ENCODE results near the gene C18orf32.
"Not testable (repeated sequence)": the region's sequence is repeated elsewhere in the genome, so short reads cannot be mapped to it uniquely, and the experiment has no call there.

The C18orf32 gene

GRCh38 chr18:49500201-49500921 is 13.3 kb upstream of the C18orf32 start:
- peak in 2 of 3 experiments; percentile 8 to 56 for DNase-seq

DNA sequence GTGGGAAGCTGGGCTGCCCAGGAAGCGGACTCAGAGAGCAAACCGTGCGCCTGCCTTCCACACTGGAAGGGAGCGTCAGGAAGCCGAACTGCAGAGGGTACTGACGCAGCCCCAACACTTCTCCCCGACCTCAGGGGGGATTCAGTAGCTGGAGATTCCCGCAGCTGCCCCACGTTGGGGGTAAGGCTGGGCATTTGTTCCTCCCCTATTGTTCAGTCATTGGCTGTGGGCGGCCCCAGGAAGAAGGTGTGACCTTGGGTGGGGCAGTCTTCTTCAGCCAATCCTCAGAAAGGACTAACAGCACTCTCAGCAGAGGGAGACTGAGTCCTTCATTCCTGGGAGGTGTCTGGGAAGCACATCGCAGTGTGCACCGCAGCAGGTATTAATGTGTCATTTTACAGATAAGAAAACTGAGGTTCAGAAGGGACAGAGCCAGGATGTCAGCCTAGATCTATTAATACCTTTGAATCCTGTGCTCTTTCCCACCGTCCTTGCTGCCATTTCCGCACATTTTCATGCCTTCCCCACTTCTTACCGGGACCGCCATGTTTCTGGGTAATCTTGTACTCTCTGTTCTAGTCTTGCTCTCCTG is 12.1 kb upstream of the C18orf32 start:
- no peak for DNase-seq

DNA sequence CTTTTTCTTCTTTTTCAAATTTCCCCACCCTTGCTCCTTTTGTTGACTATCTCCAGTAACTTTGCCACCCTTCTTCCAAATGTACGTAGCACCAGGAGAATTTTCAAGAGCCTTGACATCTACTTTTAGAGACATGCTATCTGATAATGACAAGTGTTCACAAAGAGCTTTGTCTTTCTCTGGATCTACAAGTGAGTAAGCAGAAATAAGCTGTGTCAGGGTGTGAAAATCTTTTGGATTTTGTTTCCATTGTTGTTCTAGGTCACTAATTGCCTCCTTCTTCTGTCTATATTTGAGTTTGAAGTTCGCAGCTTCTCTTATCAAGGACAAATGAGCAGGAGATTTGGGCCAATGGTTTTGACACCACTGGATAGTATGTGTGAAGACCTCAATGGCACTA is 8.4 kb upstream of the C18orf32 start:
- DNase-seq: no peak

- no peak for DNase-seq
Measured at GRCh38 chr18:49495076-49495475, 8.0 kb upstream of the C18orf32 start.

- DNase-seq: no peak
Measured at GRCh38 chr18:49494660-49495059, 7.6 kb upstream of the C18orf32 start.

DNA sequence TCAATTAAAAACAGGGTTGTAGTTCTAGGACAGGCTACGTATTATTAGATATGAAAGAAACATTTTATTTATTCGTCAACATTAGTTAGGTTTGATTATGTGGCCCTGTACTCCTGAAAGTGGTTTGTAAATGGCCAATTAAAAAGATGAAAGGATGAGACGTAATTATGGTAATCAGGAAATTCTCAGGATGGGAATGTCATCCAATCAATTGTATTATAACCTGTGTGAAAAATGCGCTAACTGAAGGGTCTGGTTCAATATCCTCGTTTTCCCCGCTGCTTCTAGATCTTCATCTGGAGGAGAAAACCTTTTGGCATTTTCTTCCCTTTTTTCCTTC is 5.6 kb upstream of the C18orf32 start:
- no peak for DNase-seq

- DNase-seq: peak; percentile 96 to 100 (median 98)
Measured at GRCh38 chr18:49491857-49492693, 5.0 kb upstream of the C18orf32 start, which contains the start of gene RPL17. RPL17 (minus strand) TSS chr18:49492465.

DNA sequence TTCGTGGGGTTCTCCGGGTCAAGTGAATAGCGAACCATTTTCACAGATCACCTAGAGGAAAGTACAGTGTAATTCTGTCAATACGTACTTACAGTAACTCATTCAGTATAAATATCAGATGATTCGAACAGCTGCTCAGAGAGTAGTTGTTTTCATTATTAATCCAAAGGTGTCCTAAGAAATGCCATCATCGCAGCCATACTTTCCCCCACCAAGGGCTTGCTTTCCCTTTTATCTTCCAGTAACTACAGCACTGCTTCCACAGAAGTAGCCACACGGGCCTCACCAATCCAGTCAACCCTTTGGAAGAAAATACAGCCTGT is 4.5 kb upstream of the C18orf32 start:
- DNase-seq: no peak

- DNase-seq: no peak
Measured at GRCh38 chr18:49490246-49490762, 3.3 kb upstream of the C18orf32 start.

DNA sequence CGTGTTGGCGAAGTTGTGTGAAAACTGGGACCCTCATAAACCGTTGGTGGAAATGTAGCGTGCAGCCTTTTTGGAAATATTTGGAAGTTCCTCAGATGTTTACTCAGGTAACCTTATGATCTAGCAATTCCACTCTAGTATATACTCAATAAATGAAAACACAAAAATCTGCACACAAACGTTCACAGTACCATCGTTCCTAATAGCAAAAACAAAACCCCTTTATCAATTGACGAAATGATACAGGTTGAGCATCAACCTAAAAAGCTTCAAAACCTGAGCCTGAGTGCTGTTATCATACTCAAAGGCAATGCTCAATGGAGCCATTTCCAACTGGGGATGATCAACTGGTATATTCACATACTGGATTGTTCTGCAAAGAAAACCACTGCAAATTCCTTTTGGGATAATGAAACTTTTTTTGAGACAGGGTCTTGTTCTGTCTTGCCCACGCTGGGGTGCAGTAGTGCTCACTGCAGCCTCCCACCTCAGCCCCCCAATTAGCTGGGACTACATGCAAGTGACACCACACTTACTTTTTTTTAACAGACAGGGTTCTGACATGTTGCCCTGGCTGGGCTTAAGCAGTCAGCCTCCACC is 777 bp upstream of the C18orf32 start:
- DNase-seq: peak in 1 of 3 experiments; percentile 51

- peak in 1 of 3 experiments; percentile 51 for DNase-seq
Measured at GRCh38 chr18:49486606-49486952, 455 bp downstream of the C18orf32 start.

GRCh38 chr18:49486134-49486533 is 900 bp downstream of the C18orf32 start:
- no peak for DNase-seq

DNA sequence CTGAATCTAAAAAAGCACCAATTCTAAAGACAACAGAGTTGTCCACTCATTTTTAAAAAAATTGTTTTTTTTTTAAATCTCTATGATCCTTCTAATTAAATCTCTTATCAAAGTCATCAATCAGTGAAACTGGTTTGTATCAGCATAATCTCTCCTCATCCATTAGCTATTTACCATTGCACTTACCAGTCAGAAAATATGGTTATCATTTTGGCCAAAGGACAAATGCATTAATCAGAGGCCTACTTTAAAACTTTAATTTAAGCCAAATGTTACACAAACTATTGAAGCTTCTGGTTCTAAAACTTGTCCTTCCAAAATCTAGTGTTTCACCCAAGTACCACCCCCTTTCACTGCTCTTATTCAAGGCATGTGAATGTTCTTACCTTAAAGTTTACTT is 3.8 kb downstream of the C18orf32 start:
- DNase-seq: no peak

DNA sequence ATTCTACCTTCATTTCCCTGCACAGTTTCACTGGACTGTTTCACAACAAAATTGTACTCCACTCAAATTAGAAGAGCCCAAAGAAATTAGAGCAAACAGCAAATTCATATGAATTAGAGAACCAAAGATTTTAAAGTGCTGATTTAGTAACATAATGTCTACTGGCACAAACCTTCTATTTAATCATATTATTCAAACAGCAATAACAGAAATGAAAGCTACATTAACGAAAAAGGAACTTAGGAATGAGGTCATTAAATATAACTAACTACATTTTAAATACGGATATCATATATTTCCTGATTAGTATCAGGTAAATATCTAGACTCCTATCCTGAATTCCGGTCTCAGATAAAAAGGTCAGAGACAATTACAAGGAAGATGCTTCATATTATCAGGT is 5.1 kb downstream of the C18orf32 start:
- no peak for DNase-seq

DNA sequence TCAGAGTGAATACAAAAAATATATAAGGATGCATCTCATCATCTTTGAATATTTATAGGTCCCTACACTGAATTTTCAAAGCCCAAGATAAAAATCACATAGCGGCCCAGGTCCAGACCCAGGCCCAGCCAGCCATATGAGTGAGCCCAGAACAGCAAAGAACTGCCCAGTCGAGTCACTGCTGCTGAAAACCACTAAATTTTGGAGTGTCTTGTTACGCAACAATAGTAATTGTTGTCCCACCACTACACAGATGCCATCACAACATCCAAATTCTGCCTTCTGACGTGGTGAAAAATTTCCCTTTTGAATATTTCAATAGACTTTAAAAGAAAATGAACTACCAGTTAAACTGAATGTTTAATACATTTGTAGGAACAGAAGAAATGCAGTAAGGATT is 5.7 kb downstream of the C18orf32 start:
- DNase-seq: no peak

DNA sequence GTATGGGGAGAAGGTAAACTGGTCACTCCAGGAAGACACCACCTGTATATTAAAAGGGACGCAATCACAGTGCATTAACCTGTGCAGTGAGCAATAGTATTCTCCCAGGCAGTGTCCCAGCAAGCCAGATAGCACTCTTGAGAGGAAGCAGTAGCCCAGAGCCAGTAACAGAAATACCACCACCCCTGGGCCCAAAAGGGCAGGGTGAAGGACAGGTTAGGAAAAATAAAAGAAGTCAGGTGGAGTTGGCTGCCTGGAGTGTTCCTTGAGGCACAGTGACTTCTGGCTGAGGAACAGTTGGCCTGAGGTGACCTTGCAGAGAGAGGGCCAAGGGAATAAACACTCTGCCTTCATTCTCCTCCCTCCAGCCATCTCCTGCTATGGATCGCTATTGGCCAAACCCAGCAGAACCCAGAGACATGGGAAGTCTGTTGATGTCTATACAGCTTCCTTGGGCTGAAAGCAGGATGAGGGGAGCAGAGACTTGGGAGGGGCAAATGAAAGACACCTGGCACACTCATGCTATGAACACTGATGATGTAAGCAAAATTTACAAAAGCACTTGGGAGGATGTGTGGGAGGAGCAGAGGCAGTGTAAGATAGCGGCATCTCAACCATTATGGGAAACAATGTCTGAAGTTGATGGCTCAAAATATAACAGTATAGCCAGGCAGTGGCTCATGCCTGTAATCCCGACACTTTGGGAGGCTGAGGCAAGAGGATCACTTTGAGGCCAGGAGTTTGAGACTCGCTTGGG is 7.5 kb downstream of the C18orf32 start:
- no peak for DNase-seq

- DNase-seq: no peak
Measured at GRCh38 chr18:49476664-49477411, 10.2 kb downstream of the C18orf32 start.

GRCh38 chr18:49474935-49475334 is 12.1 kb downstream of the C18orf32 start:
- DNase-seq: not testable (repeated sequence)

DNA sequence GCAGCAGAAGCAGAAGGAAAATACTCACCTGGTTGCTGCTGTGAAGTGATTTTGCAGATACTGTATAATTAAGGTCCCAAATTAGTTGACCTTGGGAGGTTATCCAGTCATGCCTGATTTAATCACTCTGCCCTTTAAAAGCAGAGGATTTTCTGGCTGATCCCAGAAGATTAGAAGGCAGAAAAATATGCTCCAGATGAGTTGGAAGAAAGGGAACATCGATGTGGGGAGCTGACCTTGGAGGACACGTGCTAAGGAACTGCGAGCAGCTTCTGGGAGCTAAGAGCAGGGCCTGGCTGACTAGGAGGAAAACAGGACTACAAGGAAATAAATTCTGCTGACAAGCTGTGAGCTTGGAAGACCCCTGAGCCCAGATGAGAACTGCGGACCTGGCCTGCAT is 13.3 kb downstream of the C18orf32 start:
- no peak for DNase-seq

DNA sequence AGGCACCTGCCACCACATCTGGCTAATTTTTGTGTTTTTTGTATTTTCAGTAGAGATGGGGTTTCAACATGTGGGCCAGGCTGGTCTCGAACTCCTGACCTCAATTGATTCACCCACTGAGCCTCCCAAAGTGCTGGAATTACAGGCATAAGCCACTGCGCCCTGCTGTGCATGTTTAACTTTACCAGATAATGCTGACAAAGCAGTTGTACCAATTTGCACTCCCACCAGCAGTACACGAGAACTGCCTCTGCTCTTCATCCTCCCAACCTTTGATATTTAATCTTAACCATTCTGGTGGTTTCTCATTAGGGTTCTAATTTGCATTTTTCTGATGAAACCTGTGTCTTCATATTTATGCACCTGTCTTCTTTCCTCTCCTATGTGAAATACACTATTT is 14.6 kb downstream of the C18orf32 start:
- no peak for DNase-seq

- DNase-seq: no peak
Measured at GRCh38 chr18:49471532-49471931, 15.5 kb downstream of the C18orf32 start.

GRCh38 chr18:49467599-49467998 is 19.4 kb downstream of the C18orf32 start:
- no peak for DNase-seq
